ENCODE measurements around the gene ERN2.

Gene ERN2

DNA sequence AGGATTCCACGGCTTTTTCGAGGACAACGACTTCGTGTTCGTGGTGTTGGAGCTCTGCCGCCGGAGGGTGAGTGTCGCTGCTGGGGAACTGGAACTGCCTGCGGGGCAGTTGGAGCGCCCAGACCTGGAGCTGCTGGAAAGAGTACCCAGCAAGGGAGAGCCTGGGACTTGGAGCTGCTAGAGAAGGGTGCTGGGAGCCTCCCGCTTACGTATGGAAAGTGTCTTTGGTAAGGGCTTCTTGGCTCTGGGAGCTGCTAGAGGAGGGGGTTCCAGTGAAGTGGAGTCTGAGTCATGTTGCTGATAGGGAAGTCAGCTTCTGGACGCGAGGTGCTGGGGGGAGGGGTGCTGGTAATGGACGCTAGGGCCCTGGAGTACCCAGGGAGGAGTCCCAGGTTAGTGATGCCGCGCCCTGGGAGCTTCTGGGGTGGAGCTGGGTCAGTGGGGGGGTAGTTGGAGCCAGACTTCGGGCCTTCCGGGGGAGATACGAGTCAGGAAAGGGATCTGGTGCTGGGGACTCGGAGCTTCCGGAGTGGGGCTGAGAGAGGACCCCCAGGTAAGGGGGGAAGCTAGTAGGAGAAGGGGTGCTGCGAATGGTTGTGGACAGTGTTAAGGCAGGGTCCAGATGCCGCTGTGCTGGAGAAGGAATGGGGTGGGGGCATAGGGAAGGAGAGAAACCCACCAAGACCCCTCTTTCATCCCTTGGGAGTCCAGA lies 33.6 kb downstream of the ERN2 start:
- Histone ChIP-seq H3K18ac (ENCODE audit: low read length) (peak overlapping the region; percentile 33), H2BK120ac (ENCODE audit: low read depth, low read length) (no peak overlapping the region), H3K23ac (ENCODE audit: low read length) (peak overlapping the region; percentile 70), H3K9ac (ENCODE audit: low read length) (peak overlapping the region; percentile 96), H2BK5ac (ENCODE audit: low read length) (peak overlapping the region; percentile 58), H2AK5ac (ENCODE audit: low read length) (peak overlapping the region; percentile 91), H3K4me1 (ENCODE audit: control insufficient read depth, low read depth, low read length) (peaks cover 2% of the 10 kb centered on the region), H3K4me2 (ENCODE audit: low read length) (peak overlapping the region; percentile 94), H3K56ac (ENCODE audit: low read length) (peak overlapping the region; percentile 97), H2BK15ac (replicated peaks; ENCODE audit: low read depth) (no peak overlapping the region), H3K36me3 (ENCODE audit: control insufficient read depth, insufficient read depth, low read length) (peaks cover 16% of the 10 kb centered on the region), H3K79me1 (ENCODE audit: low read length) (peaks cover 31% of the 10 kb centered on the region), H3K4me3 (ENCODE audit: low read length) (peak overlapping the region; percentile 41), H3K27me3 (ENCODE audit: insufficient read depth, low read length, poor library complexity) (no peaks in the 10 kb centered on the region), H4K5ac (ENCODE audit: low read length) (no peak overlapping the region), H3K4ac (ENCODE audit: low read depth, low read length) (peak overlapping the region; percentile 93), H4K8ac (ENCODE audit: low read depth, low read length) (no peak overlapping the region), H3K79me2 (ENCODE audit: control insufficient read depth, insufficient read depth, low read length) (peaks cover 38% of the 10 kb centered on the region), H3K27ac (ENCODE audit: low read depth, low read length) (no peak overlapping the region)
- WGBS (ENCODE audit: extremely low coverage, insufficient coverage, low lambda C conversion rate) = no CpG with 5 or more reads among the region's 24 CpGs
- DNase-seq = peak; percentile 78

- peak within 1 kb of the TSS; percentile 93 for H3K4ac ChIP-seq (ENCODE audit: low read depth, low read length)
- peak within 1 kb of the TSS; percentile 94 for H3K4me2 ChIP-seq (ENCODE audit: low read length)
- peak within 1 kb of the TSS; percentile 58 for H2BK5ac ChIP-seq (ENCODE audit: low read length)
- H2BK120ac ChIP-seq (ENCODE audit: low read depth, low read length) = no peak within 1 kb of the TSS
- peak within 1 kb of the TSS; percentile 97 for H3K56ac ChIP-seq (ENCODE audit: low read length)
- H3K4me1 ChIP-seq (ENCODE audit: control insufficient read depth, low read depth, low read length) = peaks cover 2% of the 10 kb centered on the region
- H3K79me2 ChIP-seq (ENCODE audit: control insufficient read depth, insufficient read depth, low read length) = peaks cover 35% of the 10 kb centered on the region
- no peaks in the 10 kb centered on the region for H3K27me3 ChIP-seq (ENCODE audit: insufficient read depth, low read length, poor library complexity)
- peak within 1 kb of the TSS; percentile 70 for H3K23ac ChIP-seq (ENCODE audit: low read length)
- no peak within 1 kb of the TSS for H2BK15ac ChIP-seq (replicated peaks; ENCODE audit: low read depth)
- H4K5ac ChIP-seq (ENCODE audit: low read length) = no peak within 1 kb of the TSS
- H3K27ac ChIP-seq (ENCODE audit: low read depth, low read length) = peak within 1 kb of the TSS; percentile 57
- H2AK5ac ChIP-seq (ENCODE audit: low read length) = peak within 1 kb of the TSS; percentile 91
- H4K8ac ChIP-seq (ENCODE audit: low read depth, low read length) = no peak within 1 kb of the TSS
- WGBS (ENCODE audit: extremely low coverage, insufficient coverage, low lambda C conversion rate) = no CpG with 5 or more reads among the region's 75 CpGs
- peaks cover 28% of the 10 kb centered on the region for H3K79me1 ChIP-seq (ENCODE audit: low read length)
- peak within 1 kb of the TSS; percentile 33 for H3K18ac ChIP-seq (ENCODE audit: low read length)
- peak within 1 kb of the TSS; percentile 96 for H3K9ac ChIP-seq (ENCODE audit: low read length)
- peak within 1 kb of the TSS; percentile 41 for H3K4me3 ChIP-seq (ENCODE audit: low read length)
- H3K36me3 ChIP-seq (ENCODE audit: control insufficient read depth, insufficient read depth, low read length) = peaks cover 13% of the 10 kb centered on the region
- DNase-seq = peak; percentile 96
These were observed 34.4 kb downstream of the ERN2 start, which contains the start of gene PLK1 for GRCh38 chr16:23678430-23679273. TSS of gene PLK1 (plus strand) at chr16:23678889. CDS start at chr16:23678933, 44 bp downstream.

- DNase-seq = no peak
These were observed 36.0 kb downstream of the ERN2 start for GRCh38 chr16:23676924-23677480.

DNA sequence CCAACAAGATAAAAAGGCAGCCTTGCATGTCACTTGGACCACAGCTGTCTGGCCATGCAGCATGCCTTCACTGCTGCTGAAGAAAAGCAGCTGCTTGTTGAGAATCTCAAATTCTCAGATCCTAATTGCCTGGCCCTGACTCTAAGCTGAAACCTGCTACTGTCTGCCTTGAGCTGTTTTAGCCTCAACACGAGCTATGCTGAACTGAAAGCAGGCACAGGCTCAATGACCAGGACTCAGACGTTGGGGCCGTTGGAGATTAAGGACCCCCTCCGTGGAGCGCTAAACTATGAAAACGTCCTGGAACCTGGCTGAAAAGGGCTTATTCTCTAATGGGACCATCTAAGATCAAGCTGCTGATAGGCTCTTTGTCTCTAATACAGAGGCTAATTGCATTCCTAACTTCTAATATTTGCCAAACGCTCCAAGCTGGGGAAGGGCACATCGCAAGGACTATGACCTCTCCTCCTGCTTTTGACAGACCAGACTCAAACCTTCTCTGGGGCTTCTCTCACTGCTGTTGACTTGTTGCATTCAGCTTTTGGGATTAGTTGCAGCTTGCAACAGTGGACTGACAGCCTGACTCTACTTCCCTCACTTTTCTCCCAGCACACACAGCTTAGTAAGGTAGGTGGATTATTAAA lies 38.9 kb downstream of the ERN2 start:
- Histone ChIP-seq H3K27ac (ENCODE audit: low read depth, low read length) (no peak overlapping the region), H3K27me3 (ENCODE audit: insufficient read depth, low read length, poor library complexity) (no peaks in the 10 kb centered on the region), H3K36me3 (ENCODE audit: control insufficient read depth, insufficient read depth, low read length) (peaks cover 5% of the 10 kb centered on the region), H3K18ac (ENCODE audit: low read length) (no peak overlapping the region), H2BK5ac (ENCODE audit: low read length) (no peak overlapping the region), H3K4me1 (ENCODE audit: control insufficient read depth, low read depth, low read length) (no peaks in the 10 kb centered on the region), H3K79me2 (ENCODE audit: control insufficient read depth, insufficient read depth, low read length) (peaks cover 2% of the 10 kb centered on the region), H4K5ac (ENCODE audit: low read length) (no peak overlapping the region), H3K4me2 (ENCODE audit: low read length) (no peak overlapping the region), H3K4ac (ENCODE audit: low read depth, low read length) (no peak overlapping the region), H3K56ac (ENCODE audit: low read length) (no peak overlapping the region), H3K79me1 (ENCODE audit: low read length) (no peaks in the 10 kb centered on the region), H3K23ac (ENCODE audit: low read length) (no peak overlapping the region), H4K8ac (ENCODE audit: low read depth, low read length) (no peak overlapping the region), H2BK15ac (replicated peaks; ENCODE audit: low read depth) (no peak overlapping the region), H3K4me3 (ENCODE audit: low read length) (no peak overlapping the region), H2BK120ac (ENCODE audit: low read depth, low read length) (no peak overlapping the region), H2AK5ac (ENCODE audit: low read length) (no peak overlapping the region), H3K9ac (ENCODE audit: low read length) (no peak overlapping the region)
- no peak for DNase-seq
- WGBS (ENCODE audit: extremely low coverage, insufficient coverage, low lambda C conversion rate) = no CpG with 5 or more reads among the region's 8 CpGs

More at GRCh38 chr16:23676924-23677480, 36.0 kb downstream of the ERN2 start:
- no peak overlapping the region for H3K9ac ChIP-seq (ENCODE audit: low read length)
- H3K4me3 ChIP-seq (ENCODE audit: low read length) = no peak overlapping the region
- no peak overlapping the region for H3K56ac ChIP-seq (ENCODE audit: low read length)
- H3K4me2 ChIP-seq (ENCODE audit: low read length) = no peak overlapping the region
- peaks cover 5% of the 10 kb centered on the region for H3K36me3 ChIP-seq (ENCODE audit: control insufficient read depth, insufficient read depth, low read length)
- no peak overlapping the region for H4K8ac ChIP-seq (ENCODE audit: low read depth, low read length)
- H3K79me1 ChIP-seq (ENCODE audit: low read length) = peaks cover 21% of the 10 kb centered on the region
- H2BK120ac ChIP-seq (ENCODE audit: low read depth, low read length) = no peak overlapping the region
- H2BK15ac ChIP-seq (replicated peaks; ENCODE audit: low read depth) = no peak overlapping the region
- H3K4me1 ChIP-seq (ENCODE audit: control insufficient read depth, low read depth, low read length) = peaks cover 2% of the 10 kb centered on the region
- no peak overlapping the region for H3K23ac ChIP-seq (ENCODE audit: low read length)
- no peak overlapping the region for H2AK5ac ChIP-seq (ENCODE audit: low read length)
- H3K79me2 ChIP-seq (ENCODE audit: control insufficient read depth, insufficient read depth, low read length) = peaks cover 30% of the 10 kb centered on the region
- H3K27ac ChIP-seq (ENCODE audit: low read depth, low read length) = no peak overlapping the region
- no peak overlapping the region for H4K5ac ChIP-seq (ENCODE audit: low read length)
- no peaks in the 10 kb centered on the region for H3K27me3 ChIP-seq (ENCODE audit: insufficient read depth, low read length, poor library complexity)
- H2BK5ac ChIP-seq (ENCODE audit: low read length) = no peak overlapping the region
- H3K18ac ChIP-seq (ENCODE audit: low read length) = no peak overlapping the region
- H3K4ac ChIP-seq (ENCODE audit: low read depth, low read length) = no peak overlapping the region
- no CpG with 5 or more reads among the region's 2 CpGs for WGBS (ENCODE audit: extremely low coverage, insufficient coverage, low lambda C conversion rate)

- H3K23ac ChIP-seq (ENCODE audit: low read length) = no peak overlapping the region
- H4K5ac ChIP-seq (ENCODE audit: low read length) = no peak overlapping the region
- no peak overlapping the region for H2BK120ac ChIP-seq (ENCODE audit: low read depth, low read length)
- no peak overlapping the region for H3K4me2 ChIP-seq (ENCODE audit: low read length)
- H2BK15ac ChIP-seq (replicated peaks; ENCODE audit: low read depth) = no peak overlapping the region
- no peaks in the 10 kb centered on the region for H3K4me1 ChIP-seq (ENCODE audit: control insufficient read depth, low read depth, low read length)
- H4K8ac ChIP-seq (ENCODE audit: low read depth, low read length) = no peak overlapping the region
- H3K9ac ChIP-seq (ENCODE audit: low read length) = no peak overlapping the region
- no peak overlapping the region for H3K27ac ChIP-seq (ENCODE audit: low read depth, low read length)
- peaks cover 10% of the 10 kb centered on the region for H3K36me3 ChIP-seq (ENCODE audit: control insufficient read depth, insufficient read depth, low read length)
- H3K56ac ChIP-seq (ENCODE audit: low read length) = no peak overlapping the region
- H3K27me3 ChIP-seq (ENCODE audit: insufficient read depth, low read length, poor library complexity) = no peaks in the 10 kb centered on the region
- no peaks in the 10 kb centered on the region for H3K79me1 ChIP-seq (ENCODE audit: low read length)
- H3K4me3 ChIP-seq (ENCODE audit: low read length) = no peak overlapping the region
- DNase-seq = no peak
- no peak overlapping the region for H3K4ac ChIP-seq (ENCODE audit: low read depth, low read length)
- H2AK5ac ChIP-seq (ENCODE audit: low read length) = no peak overlapping the region
- H3K18ac ChIP-seq (ENCODE audit: low read length) = no peak overlapping the region
- no peaks in the 10 kb centered on the region for H3K79me2 ChIP-seq (ENCODE audit: control insufficient read depth, insufficient read depth, low read length)
- no peak overlapping the region for H2BK5ac ChIP-seq (ENCODE audit: low read length)
- WGBS (ENCODE audit: extremely low coverage, insufficient coverage, low lambda C conversion rate) = no CpG with 5 or more reads among the region's 4 CpGs
These were observed 42.8 kb downstream of the ERN2 start for GRCh38 chr16:23670137-23670776.
